HepG2 (cell line): ENCODE data around the gene PPP1R13B. TPM values are rescaled to one million over a fixed set of nuclear protein-coding genes. Genes with fewer than 3 reads are reported as not detected.
A peak's percentile ranks its signal among the peaks of the same experiment; 100 is the strongest.

ENCODE experiments used
- ASH2L ChIP-seq: fragments of 300-600, 200-600 bp; sonication (generic); IDR thresholded peaks from 2 replicates; pipeline ENCODE4 v1.7.0; 2017; ENCODE audit warnings: low read depth, mild to moderate bottlenecking, moderate library complexity, mixed read lengths, low read length; ENCODE audit not compliant: insufficient read length
- GABPB1 ChIP-seq: IDR thresholded peaks from 2 replicates; pipeline ENCODE4 v1.6.1; 2016; ENCODE audit warnings: mild to moderate bottlenecking, missing genetic modification reagents, moderate library complexity, missing compliant biosample characterization
- HIC2 ChIP-seq: sonication (generic); formaldehyde crosslinking; IDR thresholded peaks from 2 replicates; pipeline ENCODE4 v1.9.0; 2022; ENCODE audit warnings: low read depth, missing genetic modification reagents
- SCMH1 ChIP-seq: sonication (generic); formaldehyde crosslinking; IDR thresholded peaks from 2 replicates; pipeline ENCODE4 v1.9.0; 2021; ENCODE audit warnings: missing genetic modification reagents, mild to moderate bottlenecking, borderline replicate concordance
- ZBTB7B ChIP-seq: sonication (generic); formaldehyde crosslinking; IDR thresholded peaks from 2 replicates; pipeline ENCODE4 v1.4.0; 2020; ENCODE audit warnings: missing genetic modification reagents
- ZNF30 ChIP-seq: sonication (generic); formaldehyde crosslinking; IDR thresholded peaks from 2 replicates; pipeline ENCODE4 v1.5.0; 2020; ENCODE audit warnings: mild to moderate bottlenecking, missing genetic modification reagents
- ZNF362 ChIP-seq: sonication (generic); formaldehyde crosslinking; IDR thresholded peaks from 2 replicates; pipeline ENCODE4 v1.4.0; 2020; ENCODE audit warnings: missing genetic modification reagents, mild to moderate bottlenecking, borderline replicate concordance
- ZNF484 ChIP-seq: sonication (generic); formaldehyde crosslinking; IDR thresholded peaks from 2 replicates; pipeline ENCODE4 v1.5.1; 2020; ENCODE audit warnings: mild to moderate bottlenecking, low read depth, missing genetic modification reagents, borderline replicate concordance
- polyA plus RNA-seq, 8 experiments: library from polyadenylated mRNA; depleted of rRNA in 3 of 8; stranded (reverse) in 7 of 8; unstranded in 1 of 8; fragments of >200 nt; fragmentation: Illumina TruSeq in 4 of 8; extraction: Trizol in 4 of 8; gene quantifications; 2 replicates each; pipeline versions ENCODE4 v1.2.1 to v1.2.3, GENCODE V29; 2011 to 2016; ENCODE audit warnings: low read depth in 4 of 8, missing spikeins in 1 of 8, mixed read lengths in 1 of 8; ENCODE audit not compliant: insufficient read depth in 1 of 8
- total RNA-seq, 5 experiments: library from RNA; depleted of rRNA; stranded (reverse); fragments of >200 nt; fragmentation: Illumina TruSeq; extraction: Trizol; gene quantifications; 2 replicates each; pipeline ENCODE4 v1.2.3, GENCODE V29; 2016; ENCODE audit warnings: low read depth in 1 of 5
- TF ChIP-seq, protein P1 (sequence below): sonication (generic); formaldehyde crosslinking; IDR thresholded peaks from 2 replicates; pipeline ENCODE4 v1.8.1; 2022; ENCODE audit warnings: low read depth, mild to moderate bottlenecking, missing genetic modification reagents
- TF ChIP-seq, protein P2 (sequence below): IDR thresholded peaks from 2 replicates; pipeline ENCODE4 v1.6.1; 2016; ENCODE audit warnings: mild to moderate bottlenecking, missing biosample characterization, missing genetic modification reagents
- TF ChIP-seq, protein P3 (sequence below): IDR thresholded peaks from 2 replicates; pipeline ENCODE4 v1.6.1; 2016; ENCODE audit warnings: low read depth
- TF ChIP-seq, protein P4 (sequence below): IDR thresholded peaks from 2 replicates; pipeline ENCODE4 v1.4.0; 2020; ENCODE audit warnings: mild to moderate bottlenecking, missing genetic modification reagents
- TF ChIP-seq, protein P5 (sequence below): sonication (generic); formaldehyde crosslinking; IDR thresholded peaks from 2 replicates; pipeline ENCODE4 v1.5.0; 2020; ENCODE audit warnings: missing genetic modification reagents

The PPP1R13B gene
- total and polyA plus RNA-seq, 2 of the 13 experiments (the other 11 are each of a cell fraction or from before 2014, with no cell fraction given): 4.6 to 9.4 TPM

DNA sequence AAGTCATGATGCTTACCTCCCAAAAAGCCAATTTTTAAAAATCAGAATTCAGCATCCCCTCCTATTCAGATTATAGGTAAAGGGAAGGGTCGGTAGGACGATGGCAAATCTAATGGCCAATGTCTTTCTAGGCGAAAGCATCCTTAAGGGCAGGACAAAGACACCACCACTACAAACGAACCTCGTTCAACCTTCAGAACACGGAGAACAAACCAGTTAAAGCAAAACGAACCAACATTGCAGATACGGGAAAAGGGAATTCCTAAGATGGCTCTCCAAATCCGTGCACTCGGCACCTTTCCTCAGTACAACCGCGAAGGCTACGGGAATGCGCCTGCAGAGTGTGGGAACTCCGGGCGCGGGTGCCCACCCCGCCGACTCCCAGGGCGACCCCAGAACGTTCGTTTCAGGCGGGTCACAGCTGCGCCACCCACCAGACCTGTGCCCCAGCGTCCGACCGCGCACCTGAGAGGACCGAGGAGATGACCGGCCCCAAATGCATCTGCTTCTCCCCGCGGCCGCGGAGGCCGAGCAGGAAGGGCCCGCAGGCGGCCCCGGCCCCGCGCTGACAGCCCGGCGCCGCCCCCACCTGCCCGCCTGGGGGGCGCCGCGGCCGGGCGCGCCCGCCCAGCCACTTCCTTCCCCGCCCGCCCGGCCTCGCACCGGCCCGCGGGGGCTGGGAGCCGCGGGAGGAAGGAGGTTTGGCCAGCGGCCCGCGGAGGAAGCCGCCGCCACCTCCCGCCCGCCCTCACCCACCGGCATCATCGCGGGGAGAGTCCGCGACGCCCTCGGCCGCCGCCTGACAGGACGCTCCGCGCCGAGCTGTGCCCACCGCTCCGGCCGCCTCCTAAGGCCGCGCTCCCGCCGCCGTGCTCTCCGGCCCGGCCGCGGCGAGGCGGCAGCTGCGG lies 578 bp downstream of the PPP1R13B start (continued):
- TF ChIP-seq, protein P1, sequence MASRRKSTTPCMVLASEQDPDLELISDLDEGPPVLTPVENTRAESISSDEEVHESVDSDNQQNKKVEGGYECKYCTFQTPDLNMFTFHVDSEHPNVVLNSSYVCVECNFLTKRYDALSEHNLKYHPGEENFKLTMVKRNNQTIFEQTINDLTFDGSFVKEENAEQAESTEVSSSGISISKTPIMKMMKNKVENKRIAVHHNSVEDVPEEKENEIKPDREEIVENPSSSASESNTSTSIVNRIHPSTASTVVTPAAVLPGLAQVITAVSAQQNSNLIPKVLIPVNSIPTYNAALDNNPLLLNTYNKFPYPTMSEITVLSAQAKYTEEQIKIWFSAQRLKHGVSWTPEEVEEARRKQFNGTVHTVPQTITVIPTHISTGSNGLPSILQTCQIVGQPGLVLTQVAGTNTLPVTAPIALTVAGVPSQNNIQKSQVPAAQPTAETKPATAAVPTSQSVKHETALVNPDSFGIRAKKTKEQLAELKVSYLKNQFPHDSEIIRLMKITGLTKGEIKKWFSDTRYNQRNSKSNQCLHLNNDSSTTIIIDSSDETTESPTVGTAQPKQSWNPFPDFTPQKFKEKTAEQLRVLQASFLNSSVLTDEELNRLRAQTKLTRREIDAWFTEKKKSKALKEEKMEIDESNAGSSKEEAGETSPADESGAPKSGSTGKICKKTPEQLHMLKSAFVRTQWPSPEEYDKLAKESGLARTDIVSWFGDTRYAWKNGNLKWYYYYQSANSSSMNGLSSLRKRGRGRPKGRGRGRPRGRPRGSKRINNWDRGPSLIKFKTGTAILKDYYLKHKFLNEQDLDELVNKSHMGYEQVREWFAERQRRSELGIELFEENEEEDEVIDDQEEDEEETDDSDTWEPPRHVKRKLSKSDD (CRISPR knock-in tag): no peak
- TF ChIP-seq ASH2L: peak; percentile 54
- TF ChIP-seq, protein P2, sequence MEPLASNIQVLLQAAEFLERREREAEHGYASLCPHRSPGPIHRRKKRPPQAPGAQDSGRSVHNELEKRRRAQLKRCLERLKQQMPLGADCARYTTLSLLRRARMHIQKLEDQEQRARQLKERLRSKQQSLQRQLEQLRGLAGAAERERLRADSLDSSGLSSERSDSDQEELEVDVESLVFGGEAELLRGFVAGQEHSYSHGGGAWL: no peak
- no peak for TF ChIP-seq SCMH1 (CRISPR knock-in tag)
- TF ChIP-seq ZNF362 (CRISPR knock-in tag): no peak
- TF ChIP-seq, protein P3, sequence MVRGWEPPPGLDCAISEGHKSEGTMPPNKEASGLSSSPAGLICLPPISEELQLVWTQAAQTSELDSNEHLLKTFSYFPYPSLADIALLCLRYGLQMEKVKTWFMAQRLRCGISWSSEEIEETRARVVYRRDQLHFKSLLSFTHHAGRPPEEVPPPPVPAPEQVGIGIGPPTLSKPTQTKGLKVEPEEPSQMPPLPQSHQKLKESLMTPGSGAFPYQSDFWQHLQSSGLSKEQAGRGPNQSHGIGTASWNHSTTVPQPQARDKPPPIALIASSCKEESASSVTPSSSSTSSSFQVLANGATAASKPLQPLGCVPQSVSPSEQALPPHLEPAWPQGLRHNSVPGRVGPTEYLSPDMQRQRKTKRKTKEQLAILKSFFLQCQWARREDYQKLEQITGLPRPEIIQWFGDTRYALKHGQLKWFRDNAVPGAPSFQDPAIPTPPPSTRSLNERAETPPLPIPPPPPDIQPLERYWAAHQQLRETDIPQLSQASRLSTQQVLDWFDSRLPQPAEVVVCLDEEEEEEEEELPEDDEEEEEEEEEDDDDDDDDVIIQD (CRISPR knock-in tag): no peak
- peak; percentile 23; the same call in 1 of the 2 replicates for TF ChIP-seq GABPB1 (CRISPR knock-in tag)
- no peak for TF ChIP-seq ZNF30 (CRISPR knock-in tag)
- TF ChIP-seq HIC2 (CRISPR knock-in tag): no peak
- peak; percentile 40; the same call in 1 of the 2 replicates for TF ChIP-seq ZBTB7B (CRISPR knock-in tag)
- no peak for TF ChIP-seq ZNF484 (CRISPR knock-in tag)
- TF ChIP-seq, protein P4, sequence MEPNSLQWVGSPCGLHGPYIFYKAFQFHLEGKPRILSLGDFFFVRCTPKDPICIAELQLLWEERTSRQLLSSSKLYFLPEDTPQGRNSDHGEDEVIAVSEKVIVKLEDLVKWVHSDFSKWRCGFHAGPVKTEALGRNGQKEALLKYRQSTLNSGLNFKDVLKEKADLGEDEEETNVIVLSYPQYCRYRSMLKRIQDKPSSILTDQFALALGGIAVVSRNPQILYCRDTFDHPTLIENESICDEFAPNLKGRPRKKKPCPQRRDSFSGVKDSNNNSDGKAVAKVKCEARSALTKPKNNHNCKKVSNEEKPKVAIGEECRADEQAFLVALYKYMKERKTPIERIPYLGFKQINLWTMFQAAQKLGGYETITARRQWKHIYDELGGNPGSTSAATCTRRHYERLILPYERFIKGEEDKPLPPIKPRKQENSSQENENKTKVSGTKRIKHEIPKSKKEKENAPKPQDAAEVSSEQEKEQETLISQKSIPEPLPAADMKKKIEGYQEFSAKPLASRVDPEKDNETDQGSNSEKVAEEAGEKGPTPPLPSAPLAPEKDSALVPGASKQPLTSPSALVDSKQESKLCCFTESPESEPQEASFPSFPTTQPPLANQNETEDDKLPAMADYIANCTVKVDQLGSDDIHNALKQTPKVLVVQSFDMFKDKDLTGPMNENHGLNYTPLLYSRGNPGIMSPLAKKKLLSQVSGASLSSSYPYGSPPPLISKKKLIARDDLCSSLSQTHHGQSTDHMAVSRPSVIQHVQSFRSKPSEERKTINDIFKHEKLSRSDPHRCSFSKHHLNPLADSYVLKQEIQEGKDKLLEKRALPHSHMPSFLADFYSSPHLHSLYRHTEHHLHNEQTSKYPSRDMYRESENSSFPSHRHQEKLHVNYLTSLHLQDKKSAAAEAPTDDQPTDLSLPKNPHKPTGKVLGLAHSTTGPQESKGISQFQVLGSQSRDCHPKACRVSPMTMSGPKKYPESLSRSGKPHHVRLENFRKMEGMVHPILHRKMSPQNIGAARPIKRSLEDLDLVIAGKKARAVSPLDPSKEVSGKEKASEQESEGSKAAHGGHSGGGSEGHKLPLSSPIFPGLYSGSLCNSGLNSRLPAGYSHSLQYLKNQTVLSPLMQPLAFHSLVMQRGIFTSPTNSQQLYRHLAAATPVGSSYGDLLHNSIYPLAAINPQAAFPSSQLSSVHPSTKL: no peak
- TF ChIP-seq, protein P5, sequence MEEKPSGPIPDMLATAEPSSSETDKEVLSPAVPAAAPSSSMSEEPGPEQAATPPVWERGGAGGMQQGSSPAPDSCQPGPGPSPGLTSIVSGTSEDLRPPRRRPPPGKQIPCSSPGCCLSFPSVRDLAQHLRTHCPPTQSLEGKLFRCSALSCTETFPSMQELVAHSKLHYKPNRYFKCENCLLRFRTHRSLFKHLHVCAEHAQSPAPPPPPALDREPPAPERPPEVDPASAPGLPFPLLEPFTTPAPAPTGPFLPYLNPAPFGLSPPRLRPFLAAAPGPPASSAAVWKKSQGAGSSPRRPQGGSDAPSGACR (CRISPR knock-in tag): 0 out of 2 replicates have a peak, but pooled peaks have one; percentile 39
